Prostate gland (tissue), 2 donors: Measurements from ENCODE around the gene OR10H3.

Source experiments
- CTCF ChIP-seq, 4 experiments: fragments of 200-600 bp in 2 of 4; fragments of 450-650 bp in 2 of 4; sonication (generic) in 2 of 4; IDR thresholded peaks; 1 replicate in 3 of 4; 2 replicates in 1 of 4; pipeline ENCODE4 v1.5.1; 2016 to 2019; ENCODE audit warnings: antibody characterized with exemption in 4 of 4, mild to moderate bottlenecking in 2 of 4, moderate library complexity in 2 of 4
- POLR2A ChIP-seq: fragments of 450-650 bp; IDR thresholded peaks from one replicate; pipeline ENCODE4 v1.6.1; 2016; ENCODE audit warnings: antibody characterized with exemption, mild to moderate bottlenecking
- POLR2AphosphoS5 ChIP-seq: sonication (generic); formaldehyde crosslinking; IDR thresholded peaks from one replicate; pipeline ENCODE4 v1.6.1; 2017; ENCODE audit warnings: antibody characterized with exemption

- no peak for TF ChIP-seq CTCF (IDR thresholded peaks at IDR 0.05)
- TF ChIP-seq POLR2AphosphoS5: no peak
- no peak for TF ChIP-seq POLR2A
These were observed 23.1 kb upstream of the OR10H3 start for GRCh38 chr19:15714638-15715037.
